ENCODE data around the gene CPXM1.
"Not testable (repeated sequence)": the region's sequence is repeated elsewhere in the genome, so short reads cannot be mapped to it uniquely, and the experiment has no call there.

Gene CPXM1

DNA sequence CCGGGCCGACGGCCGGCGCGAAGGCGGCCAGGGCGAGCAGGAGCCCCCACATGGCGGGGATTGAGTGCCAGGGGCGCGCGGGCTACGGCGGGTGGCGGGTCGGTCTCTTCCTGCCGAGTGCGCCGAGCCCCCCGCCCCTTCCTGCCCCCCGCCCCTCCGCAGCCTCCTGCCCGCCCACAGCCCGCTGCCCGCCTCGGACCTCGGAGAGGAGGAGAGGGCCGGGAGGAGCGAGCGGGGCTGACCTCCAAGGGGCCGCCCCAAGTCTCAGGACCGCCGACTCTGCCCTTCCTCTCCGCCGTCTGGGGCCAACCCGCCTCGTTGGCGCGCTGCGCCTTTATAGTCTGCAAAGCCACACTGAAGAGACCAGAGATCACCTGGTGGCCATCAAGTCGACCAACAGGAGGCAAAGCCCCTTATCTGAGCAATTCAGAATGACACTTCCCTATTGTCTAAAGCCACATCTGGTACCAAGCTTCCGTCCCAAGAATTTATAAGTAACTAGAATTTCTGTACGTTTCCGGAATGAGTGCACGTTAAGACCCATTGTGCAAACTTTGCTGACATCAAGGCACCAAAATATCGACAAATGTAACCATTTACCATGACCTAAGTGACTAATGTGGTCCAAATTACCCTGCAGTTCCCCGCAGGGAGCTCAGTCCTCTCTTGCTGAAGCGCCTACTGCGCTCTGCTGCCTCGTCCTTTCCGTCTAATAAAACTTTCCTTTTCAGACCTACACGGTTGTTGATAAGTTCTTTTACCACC is at the start of gene CPXM1:
Gene CPXM1 (minus strand): TSS at position 107 of the 765 bp plus-strand sequence. CDS start 55 bp downstream, at position 52.
- DNase-seq, result peak; percentile 20

DNA sequence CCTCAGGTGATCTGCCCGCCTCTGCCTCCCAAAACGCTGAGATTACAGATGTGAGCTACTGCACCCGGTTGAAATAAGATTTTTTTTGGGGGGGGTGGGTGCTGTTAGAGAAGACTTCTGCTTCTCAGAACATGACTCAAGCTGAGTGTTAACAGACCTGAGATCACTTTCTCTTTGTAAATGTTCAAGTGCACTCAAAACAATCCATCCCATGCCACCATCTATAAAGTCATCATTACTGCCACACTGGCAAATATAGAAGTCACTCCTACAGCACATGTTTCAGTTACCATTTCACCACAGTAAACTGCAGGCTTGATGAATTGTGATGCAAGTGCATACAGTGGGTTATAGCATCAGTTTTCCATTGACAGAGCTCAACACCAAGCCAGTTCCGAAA is 49.1 kb upstream of the CPXM1 start:
- no peak for DNase-seq

DNA sequence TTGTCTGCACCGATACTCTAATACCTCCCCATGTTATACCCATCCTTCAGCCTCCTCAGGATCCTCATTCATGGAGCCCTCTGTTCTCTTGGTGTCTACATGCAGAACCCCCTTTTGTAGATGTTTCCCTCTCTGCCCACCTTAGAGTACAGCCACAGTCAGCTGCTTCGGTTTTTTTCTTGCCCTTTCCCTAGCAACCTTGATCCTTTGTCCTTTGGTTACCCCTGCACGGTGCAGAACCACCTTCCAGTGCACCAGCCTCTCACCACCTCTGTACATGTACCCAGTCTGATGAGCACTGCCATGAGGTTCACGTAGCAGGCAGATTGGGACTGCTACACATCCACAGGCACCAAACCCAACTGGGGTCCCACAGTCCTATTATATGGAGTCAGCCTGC is 47.4 kb upstream of the CPXM1 start:
- no peak for DNase-seq

DNA sequence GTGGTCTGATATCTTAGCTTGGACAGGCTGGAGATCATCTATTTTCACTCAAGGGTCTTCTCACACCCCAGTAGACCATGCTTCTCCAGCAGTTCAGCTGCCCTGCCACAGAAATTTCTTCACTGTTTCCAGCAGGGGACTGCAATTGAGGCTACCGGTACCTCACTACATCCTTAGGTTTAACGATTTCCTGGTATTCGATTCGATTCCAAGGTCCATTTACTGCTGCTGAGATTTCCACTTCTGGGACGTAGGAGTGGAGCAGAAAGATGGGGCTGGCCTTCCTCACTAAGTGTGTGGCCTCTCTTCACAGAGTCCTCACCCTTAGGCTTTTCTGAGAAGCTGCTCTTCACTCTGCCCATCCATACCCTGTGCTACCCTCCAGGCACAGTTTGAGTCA is 46.3 kb upstream of the CPXM1 start:
- DNase-seq, result no peak

DNA sequence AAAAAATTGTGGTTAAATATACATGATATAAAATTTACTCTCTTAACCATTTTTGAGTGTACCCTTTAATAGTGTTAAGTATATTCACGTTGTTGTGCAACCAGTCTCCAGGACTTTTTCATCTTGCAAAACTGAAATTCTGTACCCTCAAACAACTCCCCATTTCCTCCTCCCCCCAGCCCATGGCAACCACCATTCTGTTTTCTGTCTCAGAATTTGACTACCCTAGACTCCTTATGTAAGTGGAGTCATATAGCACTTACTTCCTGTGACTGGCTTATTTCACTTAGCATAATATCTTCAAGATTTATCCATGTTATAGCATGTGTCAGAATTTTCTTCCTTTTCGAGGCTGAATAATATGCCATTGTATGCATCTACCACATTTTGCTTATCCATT is 45.2 kb upstream of the CPXM1 start:
- DNase-seq, result no peak

DNA sequence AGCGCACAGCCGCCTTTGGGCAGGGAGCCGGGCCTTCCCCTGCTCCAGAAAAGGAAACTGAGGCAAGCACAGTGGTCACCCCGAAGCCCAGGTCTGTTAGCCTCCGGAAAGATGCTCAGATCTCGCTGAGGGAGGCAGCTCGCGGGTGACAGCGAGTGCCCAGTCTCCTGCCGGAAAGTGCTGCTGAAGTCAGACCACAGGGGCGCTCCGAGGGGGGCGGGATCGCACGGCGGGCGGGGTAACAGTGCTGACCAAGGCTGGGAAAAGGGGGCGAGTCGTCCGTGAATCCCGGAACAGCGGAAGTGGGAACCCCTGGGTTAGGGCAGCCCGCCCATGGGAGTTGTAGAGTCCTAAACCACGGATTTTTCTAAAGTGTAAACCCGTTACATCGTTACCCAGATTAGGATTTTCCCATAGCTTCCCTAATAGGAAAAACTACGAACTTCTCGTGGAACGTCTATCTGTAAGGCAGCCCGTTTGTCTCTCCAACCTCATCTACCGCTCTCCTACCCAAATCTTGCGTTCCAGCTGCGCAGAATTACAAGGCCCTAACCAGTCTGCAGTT is 40.6 kb upstream of the CPXM1 start:
- DNase-seq, result no peak

DNA sequence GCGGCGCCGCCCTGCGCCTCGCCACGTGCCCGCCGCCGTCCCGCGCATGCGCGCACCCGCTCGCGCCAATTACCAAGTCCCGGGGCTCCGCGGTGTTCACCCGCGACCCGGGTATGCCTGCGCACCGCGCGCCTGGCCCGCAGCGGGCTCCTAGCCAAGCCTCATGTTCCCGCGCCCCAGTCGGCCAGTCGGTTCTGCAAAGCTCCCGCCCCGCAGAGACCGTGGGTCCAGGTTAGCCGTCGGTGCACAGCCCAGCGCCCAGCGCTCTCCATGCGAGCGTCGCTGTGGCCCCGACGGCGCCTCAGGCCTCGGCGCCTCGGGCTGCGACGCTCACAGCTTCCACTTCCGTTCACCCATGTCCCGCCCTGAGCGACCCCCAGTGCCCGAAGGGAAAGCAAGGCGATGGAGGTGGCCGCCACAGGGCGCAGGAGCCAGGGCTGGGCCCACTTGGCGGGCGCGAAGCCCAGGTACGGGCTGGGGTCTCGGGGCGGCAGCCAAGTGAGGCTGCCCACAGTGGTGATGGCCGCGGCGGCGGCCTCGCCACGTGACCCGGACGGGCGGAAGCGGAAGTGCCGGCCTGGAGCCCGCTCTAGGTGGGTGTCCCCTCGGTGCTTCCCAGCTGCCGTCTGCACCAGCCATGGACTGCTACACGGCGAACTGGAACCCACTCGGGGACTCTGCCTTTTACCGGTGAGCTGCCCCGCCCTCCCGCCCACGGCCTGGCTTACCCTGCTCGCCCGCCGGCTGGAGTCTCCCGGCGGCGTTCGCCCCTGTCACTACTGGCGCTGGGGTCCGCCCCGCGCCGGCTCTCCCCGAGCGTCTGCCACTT is 39.9 kb upstream of the CPXM1 start, which contains the start of the genes PCED1A and VPS16:
Gene PCED1A (minus strand): TSS at position 518 of the 829 bp plus-strand sequence. CDS start 743 bp downstream, outside the sequence.
Gene VPS16 (plus strand): TSS at position 608 of the 829 bp plus-strand sequence. CDS start 30 bp downstream, at position 638.
- peak; percentile 74 for DNase-seq

DNA sequence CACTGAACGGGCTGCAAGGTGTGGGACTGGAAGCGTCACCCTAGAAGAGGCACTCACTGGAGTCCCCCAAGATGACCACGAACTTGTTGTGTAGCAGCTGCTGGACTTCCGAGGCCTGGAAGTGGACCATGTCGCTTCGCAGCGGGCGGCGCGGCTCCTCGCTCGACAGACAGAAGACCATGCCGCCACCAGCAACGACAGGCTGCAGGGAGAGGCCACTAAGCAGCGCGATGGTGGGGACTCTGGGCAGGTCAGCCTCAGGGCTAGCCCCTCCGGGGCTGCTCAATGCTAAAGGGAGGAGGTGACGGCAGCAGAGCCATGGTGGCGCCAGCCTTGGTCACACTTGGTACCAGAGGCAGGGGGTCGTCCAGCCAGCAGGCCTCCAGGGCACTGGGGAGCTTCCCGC is 39.3 kb upstream of the CPXM1 start:
- DNase-seq, result no peak

DNA sequence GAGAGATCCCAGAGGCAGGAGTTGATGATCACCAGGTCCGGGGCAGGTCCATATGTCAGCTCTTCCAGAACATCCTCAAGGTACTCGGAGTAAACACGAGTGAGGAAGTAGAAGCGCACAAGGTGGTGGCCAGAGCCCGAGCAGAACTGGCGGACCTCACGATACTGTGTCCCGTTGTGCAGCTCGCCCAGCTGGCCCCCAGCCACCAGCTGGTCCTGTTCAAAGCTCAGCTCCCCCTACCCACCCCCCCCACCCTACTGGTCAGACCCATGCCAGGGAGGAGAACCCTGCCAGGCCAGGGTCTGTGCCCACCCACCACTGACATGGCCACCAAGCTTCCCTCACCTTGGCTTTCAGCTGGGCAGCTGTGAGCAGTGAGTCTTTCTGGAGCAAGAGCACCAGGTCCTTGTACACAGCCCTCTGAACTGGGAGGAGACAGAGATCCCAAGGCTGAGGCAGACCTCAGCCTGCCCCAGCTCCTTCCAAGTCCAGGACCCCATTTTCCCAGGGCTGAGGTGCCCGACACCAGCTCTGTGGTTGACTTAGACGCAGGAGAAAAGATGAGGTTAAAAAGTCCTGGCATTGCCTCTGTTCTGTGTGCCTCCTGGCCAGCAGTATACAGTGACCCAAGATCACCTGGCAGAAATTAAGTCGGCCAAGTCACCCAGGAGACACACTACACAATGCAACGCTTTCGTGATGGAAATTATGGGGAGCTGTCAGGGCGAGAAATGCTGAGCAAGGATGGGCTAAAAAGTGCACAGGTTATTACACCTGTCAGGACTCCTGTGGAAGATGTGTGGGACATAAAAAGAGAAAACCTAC is 38.6 kb upstream of the CPXM1 start:
- no peak for DNase-seq

DNA sequence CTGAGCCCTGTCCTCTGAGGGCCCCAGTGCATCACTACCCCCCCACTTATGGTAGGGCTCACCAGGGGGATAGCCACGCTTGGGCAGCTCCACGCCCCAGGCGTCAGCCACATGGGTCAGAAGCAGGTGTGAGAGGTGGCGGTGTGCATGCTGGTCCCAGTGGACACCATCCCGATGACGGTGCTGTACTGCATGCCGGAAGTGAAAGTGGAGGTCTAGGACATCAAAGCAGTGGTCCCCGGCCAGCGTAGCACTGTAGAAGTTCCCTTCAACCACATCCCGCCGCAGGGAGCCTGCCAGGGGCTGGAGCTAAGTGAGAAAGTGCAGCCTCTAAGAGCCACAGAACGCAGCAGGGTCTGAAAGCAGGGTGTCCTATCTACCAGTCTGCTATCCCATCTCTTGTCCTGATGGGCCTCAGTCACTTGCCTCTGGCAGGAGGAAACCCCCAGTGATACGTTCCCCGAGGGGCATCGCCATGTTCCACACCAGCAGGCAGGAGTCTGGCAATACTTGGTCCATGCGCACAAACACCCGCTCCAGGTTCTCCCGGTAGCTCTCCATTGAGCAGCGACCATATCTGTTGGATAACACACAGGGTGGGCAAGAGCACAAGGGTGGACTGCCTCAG is 37.9 kb upstream of the CPXM1 start:
- no peak for DNase-seq

DNA sequence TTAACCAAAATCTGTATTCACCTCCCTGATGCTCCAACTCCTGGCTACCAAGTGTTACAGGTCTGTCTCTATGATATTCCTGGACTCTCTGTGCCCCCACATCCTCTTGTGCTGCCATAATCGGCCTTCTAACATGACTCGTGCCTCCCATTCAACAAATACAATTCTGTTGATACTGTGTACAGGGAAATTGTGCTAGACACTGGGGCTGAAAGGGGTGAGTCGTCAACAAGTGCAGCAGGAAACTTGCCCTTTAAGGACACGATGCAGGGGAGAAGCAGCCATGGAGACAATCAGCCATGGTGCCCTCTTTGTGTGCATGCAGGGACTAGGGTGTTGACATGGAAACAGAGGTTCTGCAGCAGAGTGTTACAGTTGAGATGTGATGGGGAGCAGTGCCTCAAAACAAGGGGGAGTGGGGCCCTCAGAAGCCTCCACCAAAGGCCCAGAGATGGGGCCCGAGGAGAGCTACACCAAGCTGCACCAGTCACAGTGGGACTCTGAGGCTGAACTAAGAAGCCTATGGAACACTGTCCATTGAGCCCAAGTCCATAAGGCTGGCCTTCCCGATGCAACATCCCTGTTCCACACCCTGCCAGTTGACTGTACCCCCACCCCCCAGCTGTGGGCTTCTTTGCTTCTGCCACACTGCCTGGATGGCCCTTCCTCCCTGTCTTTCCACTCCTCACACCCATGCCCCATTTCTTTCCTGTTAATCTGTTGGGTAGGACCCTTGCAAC is 37.0 kb upstream of the CPXM1 start:
- no peak for DNase-seq

DNA sequence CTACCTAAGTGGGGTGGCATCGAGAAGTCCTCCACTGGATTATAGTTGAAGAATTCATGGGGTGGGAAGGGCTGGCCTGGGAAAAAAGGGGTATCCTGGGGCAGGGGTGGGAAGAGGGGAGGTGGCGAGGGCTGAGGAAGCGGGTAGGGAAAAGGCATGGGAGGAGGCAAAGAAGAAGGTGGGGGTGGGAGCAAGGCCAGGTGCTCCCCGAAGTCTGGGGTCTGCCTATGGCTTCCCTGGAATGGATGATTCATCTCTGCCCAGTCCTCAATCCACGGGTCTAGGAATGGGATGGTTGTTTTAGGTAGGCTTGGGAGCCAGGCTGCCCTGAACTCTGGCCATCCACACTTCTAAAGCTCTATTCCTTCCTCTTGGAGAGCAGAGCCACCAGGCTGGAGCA is 35.6 kb upstream of the CPXM1 start:
- DNase-seq, result no peak

DNA sequence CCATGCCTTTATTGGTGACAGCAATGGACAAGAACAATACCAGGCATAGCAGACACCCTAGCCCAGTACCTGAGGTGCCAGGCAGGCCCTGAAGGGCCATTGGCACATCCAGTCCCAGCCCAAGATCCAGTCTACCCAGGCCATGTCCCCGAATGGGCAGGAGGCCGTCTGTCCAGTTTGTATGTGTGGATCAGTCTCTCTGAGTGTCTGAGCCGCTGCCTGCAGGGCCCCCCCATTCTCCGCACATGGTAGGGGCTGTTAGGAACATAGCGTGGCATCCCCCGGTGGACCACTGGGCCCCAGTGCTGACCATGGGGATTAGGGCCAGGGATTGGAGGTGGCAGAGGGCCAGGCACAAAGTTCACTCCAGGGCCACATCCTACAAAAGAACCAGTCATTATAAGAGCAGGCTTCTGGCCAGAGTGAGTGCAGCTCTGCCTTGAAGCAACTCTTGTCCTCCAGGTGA is 34.9 kb upstream of the CPXM1 start:
- no peak for DNase-seq

DNA sequence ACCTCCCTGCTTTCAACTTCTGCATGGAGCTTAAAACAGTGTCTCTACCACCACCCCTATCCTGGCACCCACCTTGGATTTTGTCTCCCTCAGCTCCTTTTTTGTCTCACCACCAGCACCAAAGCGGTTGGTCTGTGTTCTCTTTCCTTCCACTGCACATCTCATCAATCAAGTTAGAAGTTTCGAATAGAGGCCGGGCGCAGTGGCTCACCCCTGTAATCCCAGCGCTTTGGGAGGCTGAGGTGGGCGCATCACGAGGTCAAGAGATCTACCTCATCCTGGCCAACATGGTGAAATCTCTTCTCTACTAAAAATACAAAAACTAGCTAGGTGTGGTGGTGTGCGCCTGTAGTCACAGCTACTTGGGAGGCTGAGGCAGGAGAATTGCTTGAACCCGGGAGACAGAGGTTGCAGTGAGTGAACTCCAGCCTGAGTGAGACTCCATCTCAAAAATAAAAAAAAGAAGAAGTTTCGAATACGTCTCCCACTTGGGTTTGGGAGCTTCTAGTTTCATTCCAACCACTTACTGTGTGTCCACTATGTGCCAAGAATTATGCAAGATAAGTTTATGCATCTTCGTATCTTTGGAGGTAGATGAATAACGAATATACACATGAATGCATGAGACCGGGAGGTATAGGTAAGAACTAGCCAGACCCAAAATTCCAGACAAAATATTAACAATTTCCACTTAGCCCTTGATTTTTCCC is 34.1 kb upstream of the CPXM1 start:
- DNase-seq, result no peak

DNA sequence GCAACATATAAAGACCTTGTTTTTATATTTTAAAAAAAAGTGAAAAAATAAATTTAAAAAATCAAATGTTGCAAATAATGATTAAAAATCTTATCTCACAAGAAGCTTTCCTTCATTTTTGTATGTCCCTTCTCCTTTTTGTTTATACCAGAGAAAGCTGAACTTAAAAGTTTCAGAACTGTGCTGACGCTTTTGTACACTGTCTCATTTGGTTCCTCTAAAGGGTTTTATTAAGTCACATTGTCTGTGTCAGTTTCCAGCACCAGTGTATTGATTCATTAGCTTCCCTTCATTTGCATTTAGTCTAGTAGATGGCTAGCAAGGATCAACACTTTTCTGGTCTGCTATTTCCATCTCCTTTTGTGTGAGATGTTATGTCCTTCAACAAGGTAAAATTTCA is 33.3 kb upstream of the CPXM1 start:
- DNase-seq, result no peak

DNA sequence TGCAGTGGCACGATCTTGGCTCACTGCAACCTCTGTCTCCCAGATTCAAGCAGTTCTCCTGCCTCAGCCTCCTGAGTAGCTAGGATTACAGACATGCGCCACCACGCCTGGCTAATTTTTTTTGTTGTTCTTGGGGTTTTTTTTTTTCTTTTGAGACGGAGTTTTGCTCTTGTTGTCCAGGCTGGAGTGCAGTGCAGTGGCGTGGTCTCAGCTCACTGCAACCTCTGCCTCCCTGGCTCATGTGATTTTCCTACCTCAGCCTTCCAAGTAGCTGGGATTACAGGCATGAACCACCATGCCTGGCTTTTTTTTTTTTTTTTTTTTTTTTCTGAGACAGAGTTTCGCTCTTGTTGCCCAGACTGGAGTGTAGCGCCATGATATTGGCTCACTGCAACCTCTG is 30.8 kb upstream of the CPXM1 start:
- DNase-seq, result not testable (repeated sequence)

DNA sequence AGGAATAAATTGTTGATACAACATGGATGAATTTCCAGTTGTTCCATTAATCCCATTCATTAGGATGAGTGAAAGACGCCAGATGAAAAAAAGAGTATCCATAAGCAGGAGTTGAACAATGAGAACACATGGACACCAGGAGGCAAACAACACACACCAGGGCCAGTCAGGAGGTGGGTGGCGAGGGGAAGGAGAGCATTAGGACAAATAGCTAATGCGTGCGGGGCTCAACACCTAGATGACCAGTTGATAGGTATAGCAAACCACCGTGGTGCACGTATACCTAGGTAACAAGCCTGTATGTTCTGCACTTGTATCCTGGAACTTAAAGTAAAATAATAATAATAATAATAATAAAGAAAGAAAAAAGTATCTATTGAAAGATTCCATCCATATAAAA is 28.9 kb upstream of the CPXM1 start:
- DNase-seq, result no peak

DNA sequence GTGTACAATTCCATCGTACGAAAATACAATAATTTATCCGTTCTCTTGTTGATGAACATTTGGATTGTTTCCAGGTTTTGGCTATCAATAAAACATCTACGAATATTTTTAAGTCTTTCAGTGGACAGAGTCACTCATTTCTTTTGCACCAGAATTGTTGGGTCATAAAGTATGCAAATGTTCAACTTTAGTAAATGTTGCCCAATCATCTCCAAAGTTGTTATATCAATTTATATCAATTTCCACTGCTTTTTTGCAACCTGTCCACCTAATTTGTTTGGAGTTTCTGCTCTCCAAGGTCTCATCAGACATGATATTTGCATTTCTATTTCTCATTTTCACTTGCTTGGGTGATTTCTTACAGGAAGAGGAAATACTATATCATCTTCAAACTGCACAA is 26.2 kb upstream of the CPXM1 start:
- no peak for DNase-seq

DNA sequence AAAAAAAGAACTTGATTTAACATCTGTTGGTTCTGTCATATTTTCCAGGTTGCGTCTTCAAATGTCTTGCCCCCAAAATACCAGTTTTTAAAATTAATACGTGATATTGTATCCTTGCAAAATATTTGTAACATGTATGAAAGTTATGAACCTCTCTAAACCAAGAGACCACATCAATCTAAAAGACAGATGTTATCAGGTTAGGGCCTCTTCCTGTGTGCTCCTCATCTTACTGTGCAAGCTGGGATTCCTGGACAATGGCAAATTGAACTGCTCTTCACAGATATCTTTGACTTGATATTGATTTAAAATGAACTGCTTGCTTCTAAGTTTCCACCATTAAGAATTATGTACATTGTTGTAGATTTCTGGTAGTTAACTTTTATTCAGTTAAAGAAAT is 25.3 kb upstream of the CPXM1 start:
- no peak for DNase-seq

DNA sequence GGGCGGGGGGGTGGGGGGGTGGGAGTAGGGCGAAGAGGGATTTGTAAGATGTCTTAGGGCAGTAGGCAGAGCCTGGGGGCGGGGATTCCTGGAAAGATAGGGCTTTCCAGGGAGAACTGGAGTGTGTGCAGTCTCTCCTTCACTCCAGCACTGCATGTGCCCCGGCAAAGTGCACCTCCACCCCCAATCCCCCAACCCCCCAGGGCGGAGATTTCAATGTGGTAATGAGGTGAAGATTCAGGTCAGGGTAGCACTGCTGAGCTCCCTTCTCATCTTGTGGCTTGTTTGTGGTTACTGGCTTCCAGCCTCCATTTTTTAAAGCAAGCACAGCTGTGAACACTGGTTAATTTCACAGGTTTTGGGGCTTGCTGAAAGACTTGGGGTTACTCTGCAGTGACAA is 21.6 kb upstream of the CPXM1 start:
- no peak for DNase-seq
